Measurements from ENCODE around the gene DCAF7.

DCAF7 gene

DNA sequence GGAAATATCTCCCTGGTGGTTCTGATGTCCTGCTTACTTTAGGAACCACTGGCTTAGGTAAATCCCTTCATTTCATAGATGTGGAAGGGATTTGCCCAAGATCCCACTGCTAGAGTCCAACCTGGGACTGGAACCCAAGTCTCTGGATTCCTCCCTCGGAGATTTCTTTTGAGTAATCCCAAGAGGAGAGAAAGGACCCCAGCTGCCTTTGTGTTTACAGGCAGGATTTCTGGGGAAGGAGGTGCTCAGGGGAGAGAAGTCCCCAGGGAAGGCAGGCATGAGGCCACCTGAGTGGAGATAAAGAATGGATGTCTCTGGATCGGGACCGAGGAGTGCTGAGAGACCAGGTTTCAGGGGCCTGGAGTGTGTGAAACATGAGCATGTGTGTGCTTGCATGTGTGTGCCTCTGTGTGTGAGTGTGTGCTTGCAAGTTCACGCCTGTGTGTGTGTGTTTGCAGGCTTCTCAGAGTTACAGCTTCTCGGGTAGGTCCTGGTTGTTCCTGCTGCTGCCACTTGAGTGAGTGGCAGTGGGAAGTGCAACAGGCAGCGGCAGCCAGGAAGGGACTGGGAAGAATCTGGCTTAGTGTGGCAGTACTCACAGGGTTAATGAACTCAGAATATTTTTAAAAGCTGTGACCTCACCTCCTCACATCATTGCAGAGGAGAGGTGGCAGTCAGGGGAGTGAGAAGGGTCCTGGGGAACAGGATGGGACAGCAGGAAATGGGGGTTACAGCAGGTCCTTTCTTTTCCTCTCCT is 24.9 kb upstream of the DCAF7 start:
- DNase-seq (ENCODE audit: low spot score), result no peak

DNA sequence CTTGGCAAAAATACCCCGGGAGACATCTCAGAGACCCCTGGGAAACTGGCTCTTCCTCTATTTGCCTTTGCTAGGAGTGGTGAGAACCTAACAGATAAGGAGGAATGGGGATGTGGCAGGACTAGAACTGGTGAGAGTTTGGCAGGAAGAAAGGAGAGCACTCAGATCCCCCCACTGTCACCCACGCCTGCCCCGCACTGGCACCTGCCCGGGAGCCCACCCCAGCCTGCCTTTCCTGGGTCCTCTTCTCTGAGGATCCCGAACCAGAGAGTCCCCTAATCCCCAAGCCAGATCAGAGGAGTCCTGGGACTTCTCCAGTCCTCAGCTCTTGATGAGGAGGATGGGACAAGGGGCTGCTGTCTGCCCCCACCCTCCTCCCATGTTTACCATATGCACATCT is 23.4 kb upstream of the DCAF7 start:
- DNase-seq (ENCODE audit: low spot score), result no peak

DNA sequence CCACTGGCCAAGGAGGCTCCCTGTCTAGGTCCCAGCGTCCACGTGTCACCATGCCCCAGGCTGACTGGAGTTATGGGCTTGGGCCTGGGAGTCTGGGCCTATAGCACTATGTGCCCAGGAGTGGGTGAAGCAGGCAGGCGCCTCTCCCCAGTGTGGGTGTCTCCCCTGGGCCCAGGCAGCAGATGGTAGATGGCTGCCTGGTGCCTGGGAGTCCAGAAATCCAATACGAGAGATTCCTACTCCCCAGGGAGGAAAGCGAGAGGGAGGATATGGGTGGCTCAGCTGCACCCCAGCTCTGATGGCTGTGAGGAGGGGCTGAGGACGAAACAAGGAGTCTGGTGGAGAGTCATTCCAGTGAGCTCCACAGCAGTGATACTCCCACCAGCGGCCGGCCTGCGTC is 22.1 kb upstream of the DCAF7 start:
- no peak for DNase-seq (ENCODE audit: low spot score)

DNA sequence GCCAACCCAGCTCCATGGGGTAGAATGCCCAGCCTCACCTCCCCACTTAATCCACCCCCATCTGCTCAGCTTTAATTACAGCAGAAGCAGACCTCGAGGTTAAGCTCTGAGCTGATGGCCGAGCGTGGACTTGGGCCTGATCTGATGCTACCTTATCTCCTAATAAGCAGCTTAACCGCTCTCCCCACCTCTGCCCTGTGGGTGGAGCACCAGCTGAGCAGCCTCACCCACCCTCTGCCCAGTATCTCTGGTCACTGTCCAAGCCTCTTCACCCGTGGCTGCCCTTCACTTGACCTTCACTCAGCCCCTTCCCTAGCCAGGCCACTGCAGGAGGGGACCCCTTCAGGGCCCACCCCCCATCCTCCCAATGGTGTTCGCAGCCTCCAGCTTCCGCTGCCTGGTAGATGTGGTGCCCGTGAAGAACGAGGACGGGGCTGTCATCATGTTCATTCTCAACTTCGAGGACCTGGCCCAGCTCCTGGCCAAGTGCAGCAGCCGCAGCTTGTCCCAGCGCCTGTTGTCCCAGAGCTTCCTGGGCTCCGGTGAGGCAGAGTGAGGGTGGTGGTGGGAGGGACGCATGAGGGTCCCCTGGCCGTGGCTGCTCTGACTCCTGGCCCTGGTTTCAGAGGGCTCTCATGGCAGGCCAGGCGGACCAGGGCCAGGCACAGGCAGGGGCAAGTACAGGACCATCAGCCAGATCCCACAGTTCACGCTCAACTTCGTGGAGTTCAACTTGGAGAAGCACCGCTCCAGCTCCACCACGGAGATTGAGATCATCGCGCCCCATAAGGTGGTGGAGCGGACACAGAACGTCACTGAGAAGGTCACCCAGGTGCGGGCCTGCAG is 20.3 kb upstream of the DCAF7 start:
- no peak for DNase-seq (ENCODE audit: low spot score)

DNA sequence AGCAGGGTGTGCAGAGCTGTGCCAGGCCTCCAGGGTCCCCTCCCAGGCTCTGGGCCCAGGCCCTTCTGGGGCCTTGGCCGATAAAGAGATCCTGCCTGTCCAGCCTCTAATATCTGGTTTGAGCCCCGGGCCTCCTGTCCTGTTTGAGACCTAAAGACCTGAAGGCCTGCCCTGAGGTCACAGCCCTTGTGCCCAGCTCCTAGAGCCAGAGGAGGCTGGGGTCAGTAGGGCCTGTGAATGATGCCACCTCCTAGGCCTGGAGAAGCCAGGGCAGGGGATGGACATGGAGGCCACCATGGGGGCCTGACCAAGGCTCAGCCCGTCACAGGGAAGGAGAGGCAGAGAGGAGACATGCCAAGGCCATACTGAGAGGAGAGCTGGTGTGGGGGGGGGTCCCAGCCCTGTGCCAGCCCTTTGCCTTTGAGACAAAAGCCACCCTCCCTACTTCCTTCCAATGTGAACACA is 19.7 kb upstream of the DCAF7 start:
- DNase-seq (ENCODE audit: low spot score), result no peak

DNA sequence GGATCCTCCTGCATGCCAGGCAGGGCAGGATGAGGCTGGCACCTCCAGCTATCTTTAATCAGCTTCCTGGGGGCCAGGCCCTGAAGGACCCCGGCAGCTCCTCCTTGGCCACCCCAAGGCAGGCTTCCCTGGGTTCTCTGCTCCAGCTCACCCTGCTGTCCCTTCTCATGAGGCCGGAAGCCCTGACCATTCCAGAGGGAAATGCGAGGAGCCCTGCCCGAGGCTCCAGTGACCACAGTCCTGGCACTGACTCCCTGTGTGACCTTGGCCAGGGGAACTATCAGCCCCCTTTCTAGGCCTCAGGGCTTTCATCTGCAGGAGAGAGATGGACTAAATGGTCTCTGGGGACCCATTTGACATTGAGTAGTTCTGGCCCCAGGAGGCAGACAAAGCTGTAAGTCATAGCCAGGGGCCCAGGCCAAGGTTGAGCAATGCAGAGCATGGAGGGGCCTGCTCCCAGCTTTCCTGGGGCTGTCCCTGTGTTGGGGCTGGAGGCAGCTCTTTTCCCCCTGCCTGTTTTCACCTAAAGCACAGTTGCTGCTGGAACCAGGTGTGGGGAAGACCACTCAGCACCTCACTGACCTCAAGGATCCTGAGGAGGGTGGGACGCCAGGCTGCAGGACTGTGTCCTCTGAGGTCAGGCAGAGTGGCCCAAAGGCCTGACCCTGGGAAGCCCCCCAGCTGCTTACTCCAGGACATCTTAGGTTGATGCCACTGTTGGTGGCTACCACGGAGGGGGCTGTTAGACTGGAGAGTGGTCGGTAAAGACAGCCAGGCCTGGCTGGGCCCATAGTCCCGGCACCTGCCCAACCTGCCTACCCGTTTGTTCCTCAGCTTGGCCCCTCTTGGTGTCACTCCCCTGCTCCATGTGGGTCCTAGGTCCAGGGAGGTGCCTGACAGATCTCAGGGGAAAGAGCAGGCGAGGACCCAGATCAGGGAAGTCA is 19.0 kb upstream of the DCAF7 start:
- DNase-seq (ENCODE audit: low spot score), result no peak

DNA sequence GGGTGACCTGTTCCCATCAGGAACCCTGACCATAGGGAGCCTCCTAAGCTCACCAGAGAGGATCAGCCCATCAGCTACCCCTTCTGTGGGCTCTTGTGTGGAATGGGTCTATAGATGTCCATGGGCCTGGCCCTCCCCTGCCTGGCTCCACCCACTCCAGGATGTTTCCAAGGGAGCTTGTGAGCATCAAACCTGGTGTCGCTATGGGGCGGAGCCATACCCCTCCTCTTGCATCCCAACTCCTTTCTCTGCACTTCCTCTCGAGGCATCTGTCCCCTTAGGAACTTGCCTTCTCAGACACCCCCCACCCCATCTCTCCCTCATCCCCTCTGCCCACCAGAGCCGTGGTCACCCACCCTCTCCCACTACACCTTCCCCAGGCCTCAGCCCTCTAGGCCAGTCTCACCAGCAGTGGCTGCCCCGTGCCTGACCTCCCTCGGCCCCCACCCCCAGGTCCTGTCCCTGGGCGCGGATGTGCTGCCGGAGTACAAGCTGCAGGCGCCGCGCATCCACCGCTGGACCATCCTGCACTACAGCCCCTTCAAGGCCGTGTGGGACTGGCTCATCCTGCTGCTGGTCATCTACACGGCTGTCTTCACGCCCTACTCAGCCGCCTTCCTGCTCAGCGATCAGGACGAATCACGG is 16.7 kb upstream of the DCAF7 start:
- DNase-seq (ENCODE audit: low spot score), result no peak

DNA sequence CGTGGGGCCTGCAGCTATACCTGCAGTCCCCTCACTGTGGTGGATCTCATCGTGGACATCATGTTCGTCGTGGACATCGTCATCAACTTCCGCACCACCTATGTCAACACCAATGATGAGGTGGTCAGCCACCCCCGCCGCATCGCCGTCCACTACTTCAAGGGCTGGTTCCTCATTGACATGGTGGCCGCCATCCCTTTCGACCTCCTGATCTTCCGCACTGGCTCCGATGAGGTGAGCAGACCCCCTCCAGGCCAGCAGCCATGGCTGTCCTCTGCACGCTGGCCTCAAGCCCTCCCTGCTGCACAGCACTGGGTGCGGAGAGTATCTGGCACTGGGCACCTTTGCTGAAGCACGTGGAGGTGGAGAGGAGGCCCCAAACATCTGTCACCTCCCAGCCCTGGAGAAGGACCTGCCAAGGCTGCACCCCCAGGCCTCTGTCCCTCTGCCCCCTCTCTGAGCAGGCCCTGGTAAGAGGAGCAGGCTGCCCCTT is 16.2 kb upstream of the DCAF7 start:
- DNase-seq (ENCODE audit: low spot score), result no peak

DNA sequence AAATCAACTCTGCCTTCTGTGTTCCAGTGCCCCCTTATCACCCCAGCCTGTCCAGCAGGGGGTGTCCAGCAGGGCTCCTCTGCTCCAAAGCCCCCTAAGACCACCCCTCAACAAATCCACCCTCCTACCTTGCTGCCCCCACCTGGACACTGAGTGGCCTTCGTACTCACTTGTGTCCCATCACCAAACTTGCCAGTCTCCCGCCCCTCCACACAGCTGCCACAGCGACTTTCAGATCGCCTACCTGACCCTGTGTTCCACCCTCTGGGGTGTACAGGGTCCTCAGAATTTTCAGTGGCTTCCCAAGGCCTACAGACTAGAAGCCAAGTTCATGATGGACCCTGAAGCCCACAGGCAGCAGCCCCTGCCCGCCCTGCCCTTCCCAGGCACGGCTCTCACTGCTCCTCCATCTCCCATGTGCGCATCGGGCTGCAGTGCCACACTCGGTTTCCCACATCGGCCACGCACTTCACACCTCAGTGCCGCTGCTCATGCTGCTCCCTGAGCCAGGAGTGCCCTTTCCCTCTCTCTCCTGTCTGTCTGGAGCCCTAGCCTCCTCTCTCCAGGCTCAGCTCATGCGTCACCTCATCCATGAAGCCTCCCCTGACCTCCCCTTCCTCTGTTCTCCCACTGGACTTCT is 15.3 kb upstream of the DCAF7 start:
- DNase-seq (ENCODE audit: low spot score), result no peak

DNA sequence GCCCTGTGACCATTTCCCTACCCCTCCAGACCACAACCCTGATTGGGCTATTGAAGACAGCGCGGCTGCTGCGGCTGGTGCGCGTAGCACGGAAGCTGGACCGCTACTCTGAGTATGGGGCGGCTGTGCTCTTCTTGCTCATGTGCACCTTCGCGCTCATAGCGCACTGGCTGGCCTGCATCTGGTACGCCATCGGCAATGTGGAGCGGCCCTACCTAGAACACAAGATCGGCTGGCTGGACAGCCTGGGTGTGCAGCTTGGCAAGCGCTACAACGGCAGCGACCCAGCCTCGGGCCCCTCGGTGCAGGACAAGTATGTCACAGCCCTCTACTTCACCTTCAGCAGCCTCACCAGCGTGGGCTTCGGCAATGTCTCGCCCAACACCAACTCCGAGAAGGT is 14.6 kb upstream of the DCAF7 start:
- no peak for DNase-seq (ENCODE audit: low spot score)

DNA sequence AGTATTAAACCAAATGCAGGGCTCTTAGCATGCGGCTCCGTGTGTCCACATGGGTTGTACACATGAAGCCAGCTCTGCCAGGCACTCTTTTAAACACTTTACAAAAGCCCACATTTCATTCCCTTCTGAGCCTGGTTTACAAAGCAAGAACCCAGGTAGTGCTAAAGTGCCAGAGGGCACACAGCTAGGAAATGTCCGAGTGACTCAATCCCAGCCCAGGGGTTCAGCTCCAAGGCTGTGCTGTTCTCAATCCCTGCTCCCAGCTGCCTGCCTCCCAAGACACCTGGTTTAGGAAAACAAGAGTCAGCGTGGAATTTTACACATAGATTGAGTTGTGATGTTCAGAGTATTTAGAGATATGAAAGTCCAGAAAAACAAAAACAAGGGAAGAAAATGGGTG is 13.3 kb upstream of the DCAF7 start:
- DNase-seq (ENCODE audit: low spot score), result no peak

DNA sequence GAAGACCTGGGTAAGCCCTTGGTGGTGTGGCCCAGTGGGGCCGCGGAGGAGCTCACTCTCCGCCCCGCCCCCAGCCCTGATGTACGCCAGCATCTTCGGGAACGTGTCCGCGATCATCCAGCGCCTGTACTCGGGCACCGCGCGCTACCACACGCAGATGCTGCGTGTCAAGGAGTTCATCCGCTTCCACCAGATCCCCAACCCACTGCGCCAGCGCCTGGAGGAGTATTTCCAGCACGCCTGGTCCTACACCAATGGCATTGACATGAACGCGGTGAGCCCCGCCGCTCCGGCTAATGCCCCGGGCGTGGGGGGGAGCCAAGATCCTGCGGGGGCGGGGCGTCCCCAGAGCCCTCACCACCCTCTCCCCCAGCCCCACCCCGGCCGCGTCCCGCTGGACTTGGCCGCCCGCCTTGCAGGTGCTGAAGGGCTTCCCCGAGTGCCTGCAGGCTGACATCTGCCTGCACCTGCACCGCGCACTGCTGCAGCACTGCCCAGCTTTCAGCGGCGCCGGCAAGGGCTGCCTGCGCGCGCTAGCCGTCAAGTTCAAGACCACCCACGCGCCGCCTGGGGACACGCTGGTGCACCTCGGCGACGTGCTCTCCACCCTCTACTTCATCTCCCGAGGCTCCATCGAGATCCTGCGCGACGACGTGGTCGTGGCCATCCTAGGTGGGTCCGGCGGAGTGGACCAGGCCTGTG is 12.1 kb upstream of the DCAF7 start:
- no peak for DNase-seq (ENCODE audit: low spot score)

DNA sequence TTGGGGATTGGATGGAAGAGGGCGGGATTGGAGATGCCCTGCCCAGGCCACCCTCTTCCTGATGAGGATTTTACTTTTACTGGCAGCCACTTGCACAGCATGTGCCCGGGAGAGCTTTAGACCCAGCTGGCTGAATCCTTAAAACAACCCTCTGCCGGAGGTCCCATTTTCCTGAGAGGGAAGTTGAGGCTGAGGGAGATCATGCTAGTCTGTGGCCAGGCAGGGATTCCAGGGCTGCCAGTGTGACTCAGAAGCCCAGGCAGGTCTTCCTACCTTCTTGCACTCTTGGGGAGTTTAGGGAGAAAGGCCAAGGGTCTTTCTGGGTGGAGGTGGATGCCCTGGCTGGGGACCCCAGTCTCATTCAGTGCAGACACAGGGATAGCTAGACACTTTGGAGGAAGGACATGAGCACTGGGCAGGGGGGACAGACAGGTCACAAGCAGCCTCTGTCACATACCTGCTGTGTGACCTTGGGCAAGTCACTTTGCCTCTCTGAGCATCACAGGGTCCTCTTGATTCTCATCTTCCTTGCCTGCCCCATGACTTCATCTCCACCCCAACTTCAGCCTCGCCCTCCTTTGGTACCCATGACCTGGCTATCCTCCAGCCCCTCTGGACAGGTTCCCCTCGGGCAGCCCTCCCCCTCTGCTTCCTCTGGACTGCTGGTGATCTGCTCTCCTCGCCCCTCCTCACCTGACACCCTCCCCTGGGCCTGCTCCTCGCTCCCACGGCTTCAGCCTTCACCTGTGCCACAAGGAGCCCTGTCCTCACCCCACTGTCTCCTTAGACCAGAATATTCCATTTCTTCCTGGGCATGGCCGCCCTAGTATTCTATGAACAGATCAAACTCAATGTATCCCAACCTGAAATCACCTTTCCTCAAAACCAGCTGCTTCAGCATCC is 11.3 kb upstream of the DCAF7 start:
- DNase-seq (ENCODE audit: low spot score), result no peak

DNA sequence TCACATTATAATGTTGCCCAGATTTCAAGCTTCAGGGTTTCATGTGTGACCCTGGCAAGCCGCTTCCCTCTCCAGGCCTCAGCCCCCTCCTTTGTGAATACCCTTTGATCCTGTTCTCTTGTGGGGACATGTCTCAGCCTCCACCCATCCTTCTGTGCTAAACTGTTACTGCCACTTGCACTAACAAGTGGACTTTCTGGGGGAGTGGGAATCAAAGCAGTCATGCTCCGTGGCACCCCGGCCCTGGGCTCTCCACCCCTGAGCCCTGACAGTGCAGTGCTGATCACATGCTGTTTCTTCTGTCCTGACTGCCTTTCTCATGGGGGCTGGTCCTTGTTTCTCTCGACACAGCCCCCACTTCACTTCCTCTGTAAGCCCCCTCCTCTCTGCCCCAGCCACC is 9.7 kb upstream of the DCAF7 start:
- no peak for DNase-seq (ENCODE audit: low spot score)

DNA sequence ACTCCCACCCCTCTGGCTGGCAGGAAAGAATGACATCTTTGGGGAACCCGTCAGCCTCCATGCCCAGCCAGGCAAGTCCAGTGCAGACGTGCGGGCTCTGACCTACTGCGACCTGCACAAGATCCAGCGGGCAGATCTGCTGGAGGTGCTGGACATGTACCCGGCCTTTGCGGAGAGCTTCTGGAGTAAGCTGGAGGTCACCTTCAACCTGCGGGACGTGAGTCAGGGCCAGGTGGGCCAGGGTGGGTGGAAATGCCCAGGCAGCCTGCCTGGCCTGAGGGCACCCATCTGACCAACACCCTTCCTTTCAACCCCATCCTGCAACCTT is 8.1 kb upstream of the DCAF7 start:
- no peak for DNase-seq (ENCODE audit: low spot score)

DNA sequence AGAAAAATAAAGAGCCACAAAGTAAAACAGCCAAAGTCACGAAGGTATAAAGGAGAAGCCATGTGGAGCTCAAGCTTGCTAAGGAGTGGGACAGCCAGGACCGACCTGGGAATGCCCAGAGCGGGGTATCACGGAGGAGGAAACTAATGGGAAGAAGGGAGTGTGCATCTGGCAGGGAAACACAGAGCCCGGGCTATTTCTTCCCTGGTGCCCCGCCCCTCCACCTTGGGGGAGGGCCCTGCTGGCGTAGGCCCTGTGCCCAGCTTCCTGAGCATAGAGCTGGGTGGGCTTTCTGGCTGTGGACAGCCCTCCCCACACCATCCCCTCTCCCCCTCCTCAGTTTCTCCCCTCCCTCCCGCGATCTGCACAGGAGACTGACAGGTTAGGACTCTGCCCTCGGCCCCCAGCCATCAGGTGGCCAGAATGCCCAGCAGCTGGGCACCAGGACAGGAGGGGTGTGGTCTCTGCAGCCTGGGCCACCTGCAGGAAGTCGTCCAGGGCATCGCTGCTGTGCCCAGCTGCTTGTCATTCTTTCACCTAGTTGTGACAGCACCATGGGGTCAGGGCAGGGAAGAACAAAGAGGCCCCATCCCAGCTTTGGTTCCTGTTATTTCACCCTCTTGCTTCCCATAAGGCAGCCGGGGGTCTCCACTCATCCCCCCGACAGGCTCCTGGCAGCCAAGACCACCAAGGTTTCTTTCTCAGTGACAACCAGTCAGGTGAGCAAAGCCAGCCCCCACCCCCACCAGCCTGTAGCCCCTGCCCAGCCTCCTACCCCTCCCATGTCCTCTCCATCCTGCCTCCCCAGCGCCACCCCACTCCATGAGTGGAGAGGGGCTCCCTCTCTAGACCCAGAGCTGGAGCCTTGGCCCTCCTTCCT is 7.1 kb upstream of the DCAF7 start:
- DNase-seq (ENCODE audit: low spot score), result no peak

DNA sequence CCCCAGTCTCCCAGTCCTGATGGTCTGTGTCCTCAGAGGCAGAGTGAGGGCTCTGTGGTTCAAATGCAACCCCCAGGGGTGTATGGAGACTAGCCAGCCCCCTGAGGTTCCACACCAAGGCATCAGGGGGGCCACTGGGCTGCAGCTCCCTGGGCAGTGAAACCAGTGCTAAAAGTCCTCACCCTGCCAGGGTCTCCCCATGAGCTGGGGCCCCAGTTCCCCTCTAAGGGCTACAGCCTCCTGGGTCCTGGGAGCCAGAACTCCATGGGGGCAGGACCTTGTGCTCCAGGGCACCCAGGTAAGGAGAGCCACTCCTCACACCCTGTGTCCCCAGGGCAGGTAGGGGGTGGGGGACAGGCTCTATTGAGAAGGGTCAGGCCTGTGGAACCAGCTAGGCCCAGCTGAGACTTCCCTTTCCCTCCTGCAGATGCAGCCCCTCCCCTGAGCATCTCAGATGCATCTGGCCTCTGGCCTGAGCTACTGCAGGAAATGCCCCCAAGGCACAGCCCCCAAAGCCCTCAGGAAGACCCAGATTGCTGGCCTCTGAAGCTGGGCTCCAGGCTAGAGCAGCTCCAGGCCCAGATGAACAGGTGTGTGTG is 6.4 kb upstream of the DCAF7 start:
- no peak for DNase-seq (ENCODE audit: low spot score)

Data from globus pallidus (tissue), 1 donor.